ENCODE data around the gene PUS10.

PUS10 gene

GRCh38 chr2:60972889-60973656 lies 45.0 kb downstream of the PUS10 start:
- no peak for DNase-seq (ENCODE audit: low spot score)

GRCh38 chr2:60966507-60967405 lies 51.3 kb downstream of the PUS10 start:
- DNase-seq (ENCODE audit: low spot score), result no peak

- no peak for DNase-seq (ENCODE audit: low spot score)
Measured at GRCh38 chr2:60965499-60965785, 52.6 kb downstream of the PUS10 start.

- no peak for DNase-seq (ENCODE audit: low spot score)
Measured at GRCh38 chr2:60964651-60965498, 53.2 kb downstream of the PUS10 start.

- no peak for DNase-seq (ENCODE audit: low spot score)
Measured at GRCh38 chr2:60963190-60963589, 54.9 kb downstream of the PUS10 start.

- no peak for DNase-seq (ENCODE audit: low spot score)
Measured at GRCh38 chr2:60962528-60962927, 55.5 kb downstream of the PUS10 start.

GRCh38 chr2:60961457-60961856 lies 56.6 kb downstream of the PUS10 start:
- DNase-seq (ENCODE audit: low spot score), result peak; percentile 48

- DNase-seq (ENCODE audit: low spot score), result no peak
Measured at GRCh38 chr2:60960706-60961105, 57.3 kb downstream of the PUS10 start.

GRCh38 chr2:60959501-60959900 lies 58.6 kb downstream of the PUS10 start:
- DNase-seq (ENCODE audit: low spot score), result peak; percentile 6

GRCh38 chr2:60958800-60959199 lies 59.3 kb downstream of the PUS10 start:
- DNase-seq (ENCODE audit: low spot score), result peak; percentile 91

- DNase-seq (ENCODE audit: low spot score), result peak; percentile 20
Measured at GRCh38 chr2:60958361-60958760, 59.7 kb downstream of the PUS10 start.

GRCh38 chr2:60957643-60958042 lies 60.4 kb downstream of the PUS10 start:
- DNase-seq (ENCODE audit: low spot score), result peak; percentile 66

GRCh38 chr2:60957224-60957623 lies 60.8 kb downstream of the PUS10 start:
- DNase-seq (ENCODE audit: low spot score), result no peak

- no peak for DNase-seq (ENCODE audit: low spot score)
Measured at GRCh38 chr2:60954139-60954538, 63.9 kb downstream of the PUS10 start.

- no peak for DNase-seq (ENCODE audit: low spot score)
Measured at GRCh38 chr2:60948926-60949579, 69.0 kb downstream of the PUS10 start.

GRCh38 chr2:60948161-60948560 lies 69.9 kb downstream of the PUS10 start:
- no peak for DNase-seq (ENCODE audit: low spot score)

- DNase-seq (ENCODE audit: low spot score), result no peak
Measured at GRCh38 chr2:60947056-60947455, 71.0 kb downstream of the PUS10 start.

GRCh38 chr2:60945341-60945740 lies 72.7 kb downstream of the PUS10 start:
- no peak for DNase-seq (ENCODE audit: low spot score)

- DNase-seq (ENCODE audit: low spot score), result no peak
Measured at GRCh38 chr2:60939622-60940021, 78.4 kb downstream of the PUS10 start.

- no peak for DNase-seq (ENCODE audit: low spot score)
Measured at GRCh38 chr2:60938301-60938700, 79.8 kb downstream of the PUS10 start.

GRCh38 chr2:60936757-60937156 lies 81.3 kb downstream of the PUS10 start:
- DNase-seq (ENCODE audit: low spot score), result no peak

GRCh38 chr2:60934165-60934722 lies 83.8 kb downstream of the PUS10 start:
- DNase-seq (ENCODE audit: low spot score), result no peak

All from kidney tubule cell (primary cell).